Body of pancreas (tissue), 4 donors: ENCODE results near the gene PCDHGC3. TPM values are rescaled to one million over a fixed set of nuclear protein-coding genes. Genes with fewer than 3 reads are reported as not detected.

Experiments used
- ATAC-seq: fragments of 150-250 bp; one replicate; pipeline ENCODE4 v1.9.1; 2016
- DNase-seq, 4 donors: peaks; one replicate each; pipeline ENCODE4 v3.0.0-alpha.2; 2019
- H3K27ac ChIP-seq, 4 donors: fragments of 200-600 bp; sonication (generic); 1 replicate in 3 of 4; 2 replicates in 1 of 4; pipeline versions ENCODE4 v1.5.1 to v1.6.1; 2016 to 2019; ENCODE audit warnings: mild to moderate bottlenecking in 1 of 4, mixed read lengths in 1 of 4, moderate library complexity in 1 of 4
- H3K27me3 ChIP-seq, 2 donors: fragments of 200-600 bp; sonication (generic); one replicate each; pipeline ENCODE4 v1.6.0; 2016; ENCODE audit warnings: mild to moderate bottlenecking in 1 of 2
- H3K36me3 ChIP-seq, 2 donors: fragments of 200-600 bp; sonication (generic); replicated peaks in 1 of 2; 2 replicates each; pipeline ENCODE4 v1.5.1; 2016; ENCODE audit warnings: low read depth in 2 of 2; ENCODE audit not compliant: insufficient read depth in 1 of 2
- H3K4me1 ChIP-seq: fragments of 200-600 bp; sonication (generic); one replicate; pipeline ENCODE4 v1.6.0; 2016
- H3K4me3 ChIP-seq, 2 donors: fragments of 200-600 bp; sonication (generic); 1 replicate in 1 of 2; 2 replicates in 1 of 2; pipeline ENCODE4 v1.5.1; 2016 to 2019
- H3K9me3 ChIP-seq, 3 donors: fragments of 200-600 bp; sonication (generic); 1 replicate in 2 of 3; 2 replicates in 1 of 3; pipeline ENCODE4 v1.5.1; 2016
- CTCF ChIP-seq, 7 experiments: fragments of 450-650 bp in 4 of 7; fragments of 200-600 bp in 3 of 7; sonication (generic) in 3 of 7; IDR thresholded peaks; one replicate each; pipeline ENCODE4 v1.5.1; 2016 to 2019; ENCODE audit warnings: antibody characterized with exemption in 7 of 7
- POLR2A ChIP-seq, 3 donors: fragments of 450-650 bp; IDR thresholded peaks; one replicate each; pipeline ENCODE4 v1.6.1; 2016; ENCODE audit warnings: antibody characterized with exemption in 3 of 3, mild to moderate bottlenecking in 2 of 3
- WGBS, 2 donors: methylation state at CpG; one replicate each; pipeline ENCODE4 v1.1.5; 2017; 5-methylcytosine and 5-hydroxymethylcytosine counted together
- intact Hi-C: fragments of 100-400 bp; cut with DNase I; formaldehyde crosslinking; loops from one replicate; pipeline ENCODE4 v1.15.1; 2023
- total RNA-seq, 2 donors: library from RNA; depleted of rRNA; stranded (reverse); fragments of >200 nt; gene quantifications; one replicate each; pipeline ENCODE4 v1.1.0, GENCODE V29; 2016

Gene PCDHGC3
- total RNA-seq, 2 donors from 2014 or later, result 9.6 to 16.1 TPM

GRCh38 chr5:141434006-141434405 lies 41.8 kb upstream of the PCDHGC3 start:
- ATAC-seq (no peak), DNase-seq (no peak)
- H3K9me3 ChIP-seq, result peaks cover 0 to 58% (median 0%) of the 10 kb centered on the region in 3 donors
- no peak overlapping the region for H3K4me3 ChIP-seq
- intact Hi-C loops, result no loop called here
- WGBS, 2 donors, result 85 to 96% methylated on average over 2 of the region's 2 CpGs
- H3K27me3 ChIP-seq, result no peaks in the 10 kb centered on the region
- no peaks in the 10 kb centered on the region for H3K36me3 ChIP-seq
- TF ChIP-seq POLR2A (IDR thresholded peaks at IDR 0.05), result no peak
- no peak for TF ChIP-seq CTCF (IDR thresholded peaks at IDR 0.05)
- H3K4me1 ChIP-seq, result no peaks in the 10 kb centered on the region
- no peak overlapping the region for H3K27ac ChIP-seq

- 80 to 98% methylated on average over 2 of the region's 2 CpGs for WGBS, 2 donors
- TF ChIP-seq POLR2A (IDR thresholded peaks at IDR 0.05), result no peak
- no peak for TF ChIP-seq CTCF (IDR thresholded peaks at IDR 0.05)
- Histone ChIP-seq H3K4me3 (no peak overlapping the region), H3K36me3 (no peaks in the 10 kb centered on the region), H3K9me3 (peaks cover 0 to 67% (median 0%) of the 10 kb centered on the region in 3 donors), H3K27me3 (no peaks in the 10 kb centered on the region), H3K27ac (no peak overlapping the region), H3K4me1 (no peaks in the 10 kb centered on the region)
- ATAC-seq (no peak), DNase-seq (no peak)
- intact Hi-C loops, result no loop called here
Measured at GRCh38 chr5:141437221-141437620, 38.5 kb upstream of the PCDHGC3 start.

GRCh38 chr5:141439411-141440141 lies 36.2 kb upstream of the PCDHGC3 start:
- H3K4me1 ChIP-seq, result no peaks in the 10 kb centered on the region
- no peaks in the 10 kb centered on the region for H3K36me3 ChIP-seq
- H3K27me3 ChIP-seq, result no peaks in the 10 kb centered on the region
- intact Hi-C loops, result no loop called here
- TF ChIP-seq POLR2A (IDR thresholded peaks at IDR 0.05), result no peak
- no peak for TF ChIP-seq CTCF (IDR thresholded peaks at IDR 0.05)
- peaks cover 0 to 44% (median 0%) of the 10 kb centered on the region in 3 donors for H3K9me3 ChIP-seq
- ATAC-seq (no peak), DNase-seq (no peak)
- no peak overlapping the region for H3K4me3 ChIP-seq
- no peak overlapping the region for H3K27ac ChIP-seq
- WGBS, 2 donors, result 61% methylated on average over 10 of the region's 10 CpGs

GRCh38 chr5:141440341-141440740 lies 35.4 kb upstream of the PCDHGC3 start:
- H3K27me3 ChIP-seq, result no peaks in the 10 kb centered on the region
- WGBS, 2 donors, result 91 to 92% methylated on average over 9 of the region's 9 CpGs
- intact Hi-C loops, result no loop called here
- H3K4me1 ChIP-seq, result no peaks in the 10 kb centered on the region
- no peak overlapping the region for H3K27ac ChIP-seq
- ATAC-seq (no peak), DNase-seq (no peak)
- TF ChIP-seq CTCF (IDR thresholded peaks at IDR 0.05) (no peak), POLR2A (IDR thresholded peaks at IDR 0.05) (no peak)
- no peaks in the 10 kb centered on the region for H3K36me3 ChIP-seq
- H3K9me3 ChIP-seq, result peaks cover 0 to 44% (median 0%) of the 10 kb centered on the region in 3 donors
- H3K4me3 ChIP-seq, result no peak overlapping the region
